Measurements from ENCODE around the gene CAPN10. TPM values are rescaled to one million over a fixed set of nuclear protein-coding genes. Genes with fewer than 3 reads are reported as not detected.

The CAPN10 gene
- total RNA-seq, 1 donor from 2014 or later: 61.8 TPM

DNA sequence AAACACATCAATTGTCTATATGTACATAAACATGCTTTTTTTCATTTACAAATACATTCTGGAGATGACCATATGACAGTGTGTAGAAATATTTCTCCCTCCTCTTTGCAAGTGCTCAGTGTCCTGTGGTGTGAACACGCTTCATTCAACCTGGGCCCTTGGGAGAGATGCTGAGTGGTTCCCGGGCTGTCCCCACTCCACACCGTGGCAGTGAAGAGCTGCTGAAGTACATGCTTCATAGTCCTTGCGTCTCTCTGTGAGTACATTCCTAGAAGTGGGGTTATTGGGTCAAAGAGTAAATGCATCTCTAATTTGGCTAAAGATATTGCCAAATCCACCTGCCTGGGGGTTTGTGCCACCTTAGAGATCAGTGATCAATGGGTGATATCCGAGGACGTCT is 32.2 kb downstream of the CAPN10 start:
- intact Hi-C loops (cut with micrococcal nuclease): no loop called here
- no peak for TF ChIP-seq CTCF (IDR thresholded peaks at IDR 0.05)
- peaks cover 2% of the 10 kb centered on the region for H3K36me3 Mint-ChIP-seq (ENCODE audit: low read depth)
- ATAC-seq (ENCODE audit: low read depth): no peak
- DNase-seq: no peak
- peaks cover 4% of the 10 kb centered on the region for H3K9me3 Mint-ChIP-seq
- CTCF ChIA-PET: no interaction called here
- H3K4me1 Mint-ChIP-seq: peaks cover 17% of the 10 kb centered on the region
- H3K4me3 Mint-ChIP-seq: no peak overlapping the region
- POLR2A ChIA-PET: no interaction called here
- no peak overlapping the region for H3K27ac Mint-ChIP-seq
- H3K27me3 Mint-ChIP-seq: peaks cover 6% of the 10 kb centered on the region

DNA sequence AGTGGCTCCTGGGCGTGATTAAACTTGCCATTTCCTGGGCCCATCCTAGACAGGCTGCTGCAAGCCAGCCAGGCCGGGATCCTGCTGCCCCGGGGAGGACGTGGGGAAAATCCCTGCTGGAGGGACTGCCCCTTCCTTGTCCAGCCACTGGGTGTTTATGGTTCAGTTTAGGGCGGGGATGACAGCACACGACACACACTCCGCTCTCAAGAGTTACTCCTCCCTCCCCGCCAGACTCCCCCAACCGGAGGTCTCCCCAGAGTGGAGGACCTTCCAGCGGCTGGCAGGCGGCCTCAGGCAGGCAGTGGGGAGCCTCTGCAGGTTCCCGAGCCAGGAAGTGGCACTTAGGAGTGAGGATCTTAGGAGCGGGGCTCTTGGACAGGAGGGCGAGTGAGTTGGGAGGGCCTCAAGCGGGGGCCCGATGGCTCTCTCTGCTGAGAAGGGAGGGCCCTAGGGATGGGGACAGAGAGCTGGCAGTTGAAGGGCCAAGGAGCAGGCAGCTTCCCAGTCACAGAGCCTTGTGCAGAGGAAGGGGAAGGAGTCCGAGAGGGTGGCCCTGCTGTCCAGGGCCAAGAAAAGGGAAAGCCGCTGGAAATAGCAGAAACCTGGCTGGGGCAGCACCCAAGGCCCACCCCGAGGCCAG is 33.1 kb downstream of the CAPN10 start:
- H3K9me3 Mint-ChIP-seq: peaks cover 4% of the 10 kb centered on the region
- ATAC-seq (ENCODE audit: low read depth): no peak
- peak; percentile 6 for DNase-seq
- no peak overlapping the region for H3K4me3 Mint-ChIP-seq
- H3K36me3 Mint-ChIP-seq (ENCODE audit: low read depth): peaks cover 2% of the 10 kb centered on the region
- TF ChIP-seq CTCF (IDR thresholded peaks at IDR 0.05): no peak
- no peak overlapping the region for H3K27ac Mint-ChIP-seq
- peaks cover 18% of the 10 kb centered on the region for H3K4me1 Mint-ChIP-seq
- H3K27me3 Mint-ChIP-seq: peaks cover 6% of the 10 kb centered on the region
- intact Hi-C loops (cut with micrococcal nuclease): no loop called here
- ChIA-PET CTCF (no interaction called here), POLR2A (no interaction called here)

- peak; percentile 11 for DNase-seq
- POLR2A ChIA-PET: interaction anchor here (1.4 kb wide), 1 partner anchor 36 kb away, joined by 3 read pairs; no protein-coding TSS in a partner anchor
- H3K27ac Mint-ChIP-seq: no peak overlapping the region
- peaks cover 24% of the 10 kb centered on the region for H3K4me1 Mint-ChIP-seq
- peaks cover 2% of the 10 kb centered on the region for H3K36me3 Mint-ChIP-seq (ENCODE audit: low read depth)
- peaks cover 4% of the 10 kb centered on the region for H3K9me3 Mint-ChIP-seq
- no peak overlapping the region for H3K4me3 Mint-ChIP-seq
- CTCF ChIA-PET: no interaction called here
- no peak for TF ChIP-seq CTCF (IDR thresholded peaks at IDR 0.05)
- intact Hi-C loops (cut with micrococcal nuclease): no loop called here
- H3K27me3 Mint-ChIP-seq: peaks cover 6% of the 10 kb centered on the region
- no peak for ATAC-seq (ENCODE audit: low read depth)
Measured at GRCh38 chr2:240620149-240620731, 33.7 kb downstream of the CAPN10 start.

DNA sequence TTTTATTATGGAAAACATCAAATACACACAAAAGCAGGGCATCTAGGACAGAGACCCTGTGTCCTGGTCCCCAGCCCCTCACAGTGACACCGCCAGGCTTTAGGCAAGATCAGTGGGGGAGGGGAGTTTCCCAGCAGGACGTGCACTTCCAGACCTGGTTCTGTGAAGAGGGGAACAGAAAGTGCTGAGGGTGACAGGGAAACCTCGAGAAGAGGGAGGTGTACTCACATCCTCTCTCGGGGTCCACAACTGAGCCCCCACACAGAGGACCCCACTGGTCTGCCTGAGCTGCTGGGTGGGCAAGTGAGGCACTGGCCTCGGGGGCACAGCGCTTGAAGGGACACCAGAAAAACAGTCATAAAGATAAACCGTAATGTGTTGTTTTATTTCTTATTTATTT is 34.3 kb downstream of the CAPN10 start:
- POLR2A ChIA-PET: interaction anchor here (1.0 to 1.4 kb wide), 3 partner anchors 34 to 60 kb away, joined by 3 to 5 read pairs (median 3); partner anchors contain the start of gene CAPN10
- H3K4me1 Mint-ChIP-seq: peaks cover 24% of the 10 kb centered on the region
- intact Hi-C loops (cut with micrococcal nuclease): no loop called here
- peaks cover 2% of the 10 kb centered on the region for H3K36me3 Mint-ChIP-seq (ENCODE audit: low read depth)
- H3K4me3 Mint-ChIP-seq: no peak overlapping the region
- H3K27ac Mint-ChIP-seq: no peak overlapping the region
- H3K9me3 Mint-ChIP-seq: peaks cover 4% of the 10 kb centered on the region
- CTCF ChIA-PET: no interaction called here
- TF ChIP-seq CTCF (IDR thresholded peaks at IDR 0.05): no peak
- ATAC-seq (ENCODE audit: low read depth) (no peak), DNase-seq (peak; percentile 9)
- H3K27me3 Mint-ChIP-seq: peaks cover 6% of the 10 kb centered on the region

- peaks cover 4% of the 10 kb centered on the region for H3K9me3 Mint-ChIP-seq
- ChIA-PET POLR2A (interaction anchor here (1.0 to 1.4 kb wide), 4 partner anchors 35 to 61 kb away, joined by 3 to 5 read pairs (median 3); partner anchors contain the start of gene CAPN10), CTCF (no interaction called here)
- H3K27ac Mint-ChIP-seq: no peak overlapping the region
- intact Hi-C loops (cut with micrococcal nuclease): no loop called here
- H3K36me3 Mint-ChIP-seq (ENCODE audit: low read depth): peaks cover 2% of the 10 kb centered on the region
- TF ChIP-seq CTCF (IDR thresholded peaks at IDR 0.05): no peak
- H3K27me3 Mint-ChIP-seq: peaks cover 6% of the 10 kb centered on the region
- peaks cover 24% of the 10 kb centered on the region for H3K4me1 Mint-ChIP-seq
- H3K4me3 Mint-ChIP-seq: no peak overlapping the region
- ATAC-seq (ENCODE audit: low read depth) (no peak), DNase-seq (peak; percentile 4)
Measured at GRCh38 chr2:240622060-240622411, 35.5 kb downstream of the CAPN10 start.

All from activated B cell treated with CpG ODN at 0.5 μM for 24 hours (primary cell).